ENCODE measurements around the gene PTPRH.
A peak's percentile ranks its signal among the peaks of the same experiment; 100 is the strongest.

PTPRH gene

DNA sequence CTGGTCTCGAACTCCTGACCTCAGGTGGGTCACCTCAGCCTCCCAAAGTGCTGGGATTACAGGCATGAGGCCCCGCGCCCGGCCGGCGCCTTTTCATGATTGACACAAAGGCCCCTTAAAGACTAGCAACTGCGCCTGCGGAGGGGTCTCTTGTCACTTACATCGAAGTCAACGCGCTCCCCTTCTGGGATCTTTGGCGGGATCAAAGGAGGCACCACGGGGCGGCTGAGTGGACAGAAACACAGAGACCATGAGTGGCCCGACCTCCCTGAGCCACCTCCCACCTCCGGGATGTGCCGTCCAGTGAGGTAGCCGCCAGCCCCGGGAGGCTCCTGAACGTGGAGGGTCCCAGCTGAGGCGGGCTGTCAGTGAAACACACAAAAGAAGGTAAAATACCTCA, 67.6 kb downstream of the PTPRH start:
- Histone ChIP-seq H3K36me3 (ENCODE audit: control insufficient read depth, insufficient read depth, low read length) (peaks cover 15% of the 10 kb centered on the region), H3K27ac (ENCODE audit: low read depth, low read length) (no peak overlapping the region), H3K27me3 (ENCODE audit: control insufficient read depth, insufficient read depth, low read length) (no peaks in the 10 kb centered on the region), H3K4me1 (ENCODE audit: control insufficient read depth, insufficient read depth, low read length) (peaks cover 4% of the 10 kb centered on the region), H3K9me3 (ENCODE audit: control insufficient read depth, insufficient read depth, low read depth, low read length) (no peaks in the 10 kb centered on the region), H3K4me3 (ENCODE audit: low read depth, low read length) (peak overlapping the region; percentile 38; the same call in 1 of the 2 replicates), H3K9ac (ENCODE audit: low read length) (no peak overlapping the region)

DNA sequence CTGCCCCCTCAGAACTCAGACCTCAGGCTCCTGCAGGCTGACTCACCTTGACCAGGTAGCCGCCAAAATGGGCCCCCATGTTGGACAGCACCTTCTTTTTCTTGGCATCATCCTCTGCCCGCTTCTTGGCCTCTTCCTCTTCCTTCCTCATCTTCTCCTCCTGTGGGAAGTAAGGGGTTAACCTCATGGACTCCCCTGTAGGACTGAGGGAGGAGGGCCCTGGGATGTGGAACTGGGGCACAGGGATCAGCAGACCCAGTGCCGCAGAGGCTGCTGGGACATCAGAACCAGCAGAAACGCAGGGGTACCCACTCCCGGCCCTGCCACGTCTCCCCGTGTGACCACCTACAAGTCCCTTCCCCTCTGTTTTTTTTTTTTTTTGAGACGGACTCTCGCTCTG, 71.4 kb downstream of the PTPRH start:
- Histone ChIP-seq H3K36me3 (ENCODE audit: control insufficient read depth, insufficient read depth, low read length) (peaks cover 11% of the 10 kb centered on the region), H3K4me3 (ENCODE audit: low read depth, low read length) (no peak overlapping the region), H3K27me3 (ENCODE audit: control insufficient read depth, insufficient read depth, low read length) (no peaks in the 10 kb centered on the region), H3K4me1 (ENCODE audit: control insufficient read depth, insufficient read depth, low read length) (peaks cover 4% of the 10 kb centered on the region), H3K9me3 (ENCODE audit: control insufficient read depth, insufficient read depth, low read depth, low read length) (no peaks in the 10 kb centered on the region), H3K27ac (ENCODE audit: low read depth, low read length) (no peak overlapping the region), H3K9ac (ENCODE audit: low read length) (no peak overlapping the region)

GRCh38 chr19:55136399-55137102, 72.8 kb downstream of the PTPRH start:
- no peaks in the 10 kb centered on the region for H3K27me3 ChIP-seq (ENCODE audit: control insufficient read depth, insufficient read depth, low read length)
- H3K9me3 ChIP-seq (ENCODE audit: control insufficient read depth, insufficient read depth, low read depth, low read length) = no peaks in the 10 kb centered on the region
- H3K9ac ChIP-seq (ENCODE audit: low read length) = no peak overlapping the region
- peaks cover 11% of the 10 kb centered on the region for H3K36me3 ChIP-seq (ENCODE audit: control insufficient read depth, insufficient read depth, low read length)
- no peak overlapping the region for H3K27ac ChIP-seq (ENCODE audit: low read depth, low read length)
- H3K4me1 ChIP-seq (ENCODE audit: control insufficient read depth, insufficient read depth, low read length) = peaks cover 4% of the 10 kb centered on the region
- H3K4me3 ChIP-seq (ENCODE audit: low read depth, low read length) = no peak overlapping the region

GRCh38 chr19:55134736-55135135, 74.6 kb downstream of the PTPRH start:
- Histone ChIP-seq H3K27ac (ENCODE audit: low read depth, low read length) (no peak overlapping the region), H3K27me3 (ENCODE audit: control insufficient read depth, insufficient read depth, low read length) (no peaks in the 10 kb centered on the region), H3K4me3 (ENCODE audit: low read depth, low read length) (no peak overlapping the region), H3K4me1 (ENCODE audit: control insufficient read depth, insufficient read depth, low read length) (no peaks in the 10 kb centered on the region; the same call in 1 of the 2 replicates), H3K9me3 (ENCODE audit: control insufficient read depth, insufficient read depth, low read depth, low read length) (no peaks in the 10 kb centered on the region), H3K36me3 (ENCODE audit: control insufficient read depth, insufficient read depth, low read length) (peaks cover 11% of the 10 kb centered on the region), H3K9ac (ENCODE audit: low read length) (no peak overlapping the region)

GRCh38 chr19:55133639-55134444, 75.5 kb downstream of the PTPRH start:
- peak overlapping the region; percentile 26 for H3K9ac ChIP-seq (ENCODE audit: low read length)
- H3K27ac ChIP-seq (ENCODE audit: low read depth, low read length) = no peak overlapping the region
- no peaks in the 10 kb centered on the region for H3K9me3 ChIP-seq (ENCODE audit: control insufficient read depth, insufficient read depth, low read depth, low read length)

DNA sequence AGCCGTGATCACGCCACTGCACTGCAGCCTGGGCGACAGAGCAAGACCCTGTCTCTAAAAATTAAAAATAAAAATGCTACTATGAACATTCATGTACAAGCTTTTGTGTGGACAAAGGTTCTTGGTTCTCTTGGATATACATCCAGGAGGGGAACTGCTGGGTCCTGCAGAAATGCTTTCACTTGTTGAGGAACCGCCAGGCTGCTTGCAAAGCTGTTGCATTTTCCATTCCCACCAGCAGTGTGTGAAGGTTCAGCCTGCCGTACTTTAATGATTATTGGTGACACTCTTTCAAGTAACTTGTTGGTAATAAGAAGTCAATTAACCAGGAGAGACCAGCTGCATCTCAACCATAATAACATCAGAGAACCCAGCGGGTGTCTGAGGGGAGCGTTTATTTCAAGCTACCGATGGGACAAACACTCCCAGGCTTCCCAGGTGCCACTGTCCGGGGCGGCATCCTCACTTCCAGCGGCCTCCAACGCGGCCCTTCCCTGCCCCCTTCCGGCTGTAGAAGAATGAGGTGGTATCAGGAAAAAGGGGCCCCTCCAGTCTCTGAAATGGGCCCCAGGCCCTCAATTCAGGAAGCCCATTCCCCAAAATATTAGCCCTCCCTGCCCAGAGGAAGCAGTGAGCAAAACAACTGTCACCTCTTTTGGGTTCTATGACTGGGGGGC, 76.7 kb downstream of the PTPRH start:
- no peaks in the 10 kb centered on the region for H3K27me3 ChIP-seq (ENCODE audit: control insufficient read depth, insufficient read depth, low read length)
- peaks cover 6% of the 10 kb centered on the region for H3K36me3 ChIP-seq (ENCODE audit: control insufficient read depth, insufficient read depth, low read length)
- H3K4me1 ChIP-seq (ENCODE audit: control insufficient read depth, insufficient read depth, low read length) = no peaks in the 10 kb centered on the region; the same call in 1 of the 2 replicates
- no peak overlapping the region for H3K9ac ChIP-seq (ENCODE audit: low read length)
- H3K9me3 ChIP-seq (ENCODE audit: control insufficient read depth, insufficient read depth, low read depth, low read length) = no peaks in the 10 kb centered on the region
- H3K4me3 ChIP-seq (ENCODE audit: low read depth, low read length) = no peak overlapping the region
- no peak overlapping the region for H3K27ac ChIP-seq (ENCODE audit: low read depth, low read length)

More at GRCh38 chr19:55133639-55134444, 75.5 kb downstream of the PTPRH start:
- H3K27me3 ChIP-seq (ENCODE audit: control insufficient read depth, insufficient read depth, low read length) = no peaks in the 10 kb centered on the region
- H3K4me3 ChIP-seq (ENCODE audit: low read depth, low read length) = no peak overlapping the region
- H3K36me3 ChIP-seq (ENCODE audit: control insufficient read depth, insufficient read depth, low read length) = peaks cover 10% of the 10 kb centered on the region
- no peaks in the 10 kb centered on the region; the same call in 1 of the 2 replicates for H3K4me1 ChIP-seq (ENCODE audit: control insufficient read depth, insufficient read depth, low read length)

DNA sequence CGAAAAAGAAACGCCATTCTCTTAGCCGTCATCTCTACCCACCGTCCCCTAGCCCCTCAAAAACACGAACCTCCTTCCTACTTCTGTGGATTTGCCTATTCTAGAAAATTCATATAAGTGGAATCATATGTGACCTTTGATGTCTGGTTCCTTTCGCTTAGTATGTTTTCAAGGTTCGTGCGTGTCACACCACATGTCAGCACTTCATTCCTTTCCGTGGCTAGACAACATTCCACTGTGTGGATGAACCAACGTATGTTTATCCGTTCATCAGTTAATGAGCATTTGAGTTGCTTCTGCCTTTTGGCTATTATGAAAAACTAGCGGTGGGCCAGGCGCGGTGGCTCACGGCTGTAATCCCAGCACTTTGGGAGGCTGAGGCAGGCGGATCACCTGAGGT, 77.9 kb downstream of the PTPRH start:
- Histone ChIP-seq H3K4me3 (ENCODE audit: low read depth, low read length) (no peak overlapping the region), H3K9me3 (ENCODE audit: control insufficient read depth, insufficient read depth, low read depth, low read length) (no peaks in the 10 kb centered on the region), H3K4me1 (ENCODE audit: control insufficient read depth, insufficient read depth, low read length) (no peaks in the 10 kb centered on the region; the same call in 1 of the 2 replicates), H3K36me3 (ENCODE audit: control insufficient read depth, insufficient read depth, low read length) (peaks cover under 1% of the 10 kb centered on the region), H3K27me3 (ENCODE audit: control insufficient read depth, insufficient read depth, low read length) (no peaks in the 10 kb centered on the region), H3K27ac (ENCODE audit: low read depth, low read length) (no peak overlapping the region), H3K9ac (ENCODE audit: low read length) (no peak overlapping the region)
